Brain microvascular endothelial cell (primary cell): ENCODE results near the gene P2RX2.

ENCODE experiments used
- DNase-seq: peaks from one replicate; pipeline ENCODE4 v3.0.0-alpha.2; 2020
- H3K27ac ChIP-seq: fragments of 250-450 bp; sonication (Bioruptor Pico); 2 replicates; pipeline ENCODE4 v1.5.1; 2020; ENCODE audit warnings: mild to moderate bottlenecking, moderate library complexity
- H3K27me3 ChIP-seq: fragments of 250-450 bp; sonication (Bioruptor Pico); replicated peaks from 2 replicates; pipeline ENCODE4 v1.5.1; 2020; ENCODE audit warnings: mild to moderate bottlenecking
- H3K36me3 ChIP-seq: fragments of 250-450 bp; sonication (Bioruptor Pico); replicated peaks from 2 replicates; pipeline ENCODE4 v1.5.1; 2020; ENCODE audit warnings: mild to moderate bottlenecking
- H3K4me3 ChIP-seq: 2 replicates; pipeline ENCODE4 v1.5.1; 2011; ENCODE audit warnings: low read depth, mild to moderate bottlenecking, control low read depth, low read length, moderate library complexity
- in situ Hi-C: cut with HindIII; loops from 2 replicates; pipeline ENCODE4 v1.10.0; 2017; ENCODE audit warnings: low sequenced_read_pairs, low pct_ligation_motif_present
- TF ChIP-seq, protein P1 (sequence below): IDR thresholded peaks from 2 replicates; pipeline ENCODE4 v1.5.1; 2011; ENCODE audit warnings: low read depth, mild to moderate bottlenecking, moderate library complexity, low read length, control low read depth, inconsistent platforms; ENCODE audit errors: missing control alignments

P2RX2 gene

DNA sequence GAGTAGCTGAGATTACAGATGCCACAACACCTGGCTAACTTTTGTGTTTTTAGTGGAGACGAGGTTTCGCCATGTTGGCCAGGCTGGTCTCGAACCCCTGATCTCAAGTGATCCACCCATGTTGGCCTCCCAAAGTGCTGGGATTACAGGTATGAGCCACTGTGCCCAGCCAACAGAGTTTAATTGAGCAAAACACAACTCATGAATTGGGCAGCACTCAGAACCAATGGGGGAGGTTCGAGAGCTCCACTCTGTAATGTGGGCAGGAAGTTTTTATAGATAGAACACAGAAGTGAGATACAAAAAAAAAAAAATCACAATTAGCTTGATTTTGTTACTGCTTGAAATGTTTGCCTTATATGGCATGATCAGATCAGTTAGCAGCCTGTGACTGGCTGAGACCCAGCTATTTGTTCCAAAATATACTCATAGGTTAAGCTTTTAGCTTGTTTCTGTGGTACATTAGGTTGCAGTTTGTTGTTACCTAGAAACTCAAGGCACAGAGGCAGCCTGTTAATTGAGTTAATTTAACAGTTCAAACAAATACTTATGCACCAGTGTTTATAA, 1.4 kb upstream of the P2RX2 start:
- Histone ChIP-seq H3K4me3 (no peak overlapping the region), H3K27ac (no peak overlapping the region), H3K36me3 (no peaks in the 10 kb centered on the region), H3K27me3 (peaks cover 45% of the 10 kb centered on the region)
- no peak for DNase-seq
- TF ChIP-seq, protein P1, sequence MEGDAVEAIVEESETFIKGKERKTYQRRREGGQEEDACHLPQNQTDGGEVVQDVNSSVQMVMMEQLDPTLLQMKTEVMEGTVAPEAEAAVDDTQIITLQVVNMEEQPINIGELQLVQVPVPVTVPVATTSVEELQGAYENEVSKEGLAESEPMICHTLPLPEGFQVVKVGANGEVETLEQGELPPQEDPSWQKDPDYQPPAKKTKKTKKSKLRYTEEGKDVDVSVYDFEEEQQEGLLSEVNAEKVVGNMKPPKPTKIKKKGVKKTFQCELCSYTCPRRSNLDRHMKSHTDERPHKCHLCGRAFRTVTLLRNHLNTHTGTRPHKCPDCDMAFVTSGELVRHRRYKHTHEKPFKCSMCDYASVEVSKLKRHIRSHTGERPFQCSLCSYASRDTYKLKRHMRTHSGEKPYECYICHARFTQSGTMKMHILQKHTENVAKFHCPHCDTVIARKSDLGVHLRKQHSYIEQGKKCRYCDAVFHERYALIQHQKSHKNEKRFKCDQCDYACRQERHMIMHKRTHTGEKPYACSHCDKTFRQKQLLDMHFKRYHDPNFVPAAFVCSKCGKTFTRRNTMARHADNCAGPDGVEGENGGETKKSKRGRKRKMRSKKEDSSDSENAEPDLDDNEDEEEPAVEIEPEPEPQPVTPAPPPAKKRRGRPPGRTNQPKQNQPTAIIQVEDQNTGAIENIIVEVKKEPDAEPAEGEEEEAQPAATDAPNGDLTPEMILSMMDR = no peak
- in situ Hi-C loops = no loop called here

DNA sequence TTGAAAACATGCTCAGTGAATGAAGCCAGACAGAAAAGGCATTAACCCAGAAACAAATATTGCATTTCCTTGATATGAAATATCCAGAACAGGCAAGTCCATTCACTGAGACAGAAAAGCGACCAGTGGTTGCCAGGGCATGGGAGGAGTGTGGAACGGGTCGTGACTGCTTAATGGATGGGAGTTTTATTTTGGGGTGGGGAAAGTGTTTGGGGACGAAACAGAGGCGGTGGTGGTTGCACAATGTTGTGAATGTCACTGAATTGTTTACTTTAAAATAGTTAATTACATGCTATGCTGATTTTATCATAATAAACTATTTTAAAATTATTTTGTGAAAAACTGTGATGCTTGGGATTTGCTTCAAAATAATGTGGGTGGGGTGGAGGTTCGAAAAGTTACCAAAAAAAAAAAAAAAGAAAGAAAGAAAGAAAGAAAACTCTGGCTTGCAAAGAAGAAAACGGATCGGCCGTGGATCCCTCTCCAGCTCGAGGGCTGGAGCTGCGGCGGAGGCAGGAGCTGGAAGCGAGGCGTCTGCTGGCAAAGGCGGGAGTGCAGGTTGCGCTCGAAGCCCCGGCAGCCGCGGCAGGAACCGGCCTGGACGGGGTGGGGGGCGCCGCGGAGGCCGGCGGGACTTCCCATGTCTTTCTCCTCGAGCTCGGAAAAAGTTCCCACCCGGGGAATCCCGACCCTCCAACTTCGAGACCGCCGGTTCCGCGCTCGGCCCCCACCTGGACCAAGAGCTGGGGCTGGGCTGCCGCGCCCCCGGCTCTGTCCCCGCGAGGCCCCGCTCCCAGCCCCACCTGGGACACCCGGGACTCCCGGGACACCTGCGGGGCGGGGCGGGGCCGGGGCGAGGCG, 524 bp upstream of the P2RX2 start:
- Histone ChIP-seq H3K36me3 (no peaks in the 10 kb centered on the region), H3K27ac (no peak overlapping the region), H3K4me3 (no peak overlapping the region), H3K27me3 (peaks cover 42% of the 10 kb centered on the region)
- TF ChIP-seq, protein P1 = no peak
- DNase-seq = no peak
- in situ Hi-C loops = no loop called here

DNA sequence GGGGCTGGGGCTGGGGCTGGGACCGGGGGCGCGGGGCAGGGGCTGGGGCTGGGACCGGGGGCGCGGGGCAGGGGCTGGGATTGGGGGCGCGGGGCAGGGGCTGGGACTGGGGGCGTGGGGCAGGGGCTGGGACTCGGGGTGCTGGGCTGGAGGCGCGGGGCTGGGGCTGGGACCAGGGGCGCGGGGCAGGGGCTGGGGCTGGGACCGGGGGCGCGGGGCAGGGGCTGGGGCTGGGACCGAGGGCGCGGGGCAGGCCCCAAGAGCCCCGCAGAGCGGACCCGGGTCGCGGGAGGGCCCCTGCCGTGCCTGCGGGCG, 452 bp downstream of the P2RX2 start:
- H3K27me3 ChIP-seq = peaks cover 42% of the 10 kb centered on the region
- TF ChIP-seq, protein P1 = no peak
- no peak overlapping the region for H3K27ac ChIP-seq
- DNase-seq = no peak
- H3K36me3 ChIP-seq = no peaks in the 10 kb centered on the region
- in situ Hi-C loops = no loop called here
- no peak overlapping the region for H3K4me3 ChIP-seq

- Histone ChIP-seq H3K36me3 (no peaks in the 10 kb centered on the region), H3K27me3 (peaks cover 42% of the 10 kb centered on the region), H3K4me3 (no peak overlapping the region), H3K27ac (no peak overlapping the region)
- DNase-seq = no peak
- TF ChIP-seq, protein P1 = no peak
- in situ Hi-C loops = no loop called here
These were observed 973 bp downstream of the P2RX2 start for GRCh38 chr12:132619386-132620112.

GRCh38 chr12:132620113-132620898, 1.7 kb downstream of the P2RX2 start:
- H3K36me3 ChIP-seq = no peaks in the 10 kb centered on the region
- H3K27ac ChIP-seq = no peak overlapping the region
- in situ Hi-C loops = no loop called here
- DNase-seq = no peak
- H3K4me3 ChIP-seq = no peak overlapping the region
- peaks cover 40% of the 10 kb centered on the region for H3K27me3 ChIP-seq
- TF ChIP-seq, protein P1 = no peak
